CD14-positive monocyte (primary cell): ENCODE data around the gene SKIDA1. TPM values are rescaled to one million over a fixed set of nuclear protein-coding genes. Genes with fewer than 3 reads are reported as not detected.

Experiments
- DNase-seq, 3 donors: peaks; one replicate each; pipeline ENCODE4 v3.0.0-alpha.2; 2011 to 2022
- H2AFZ ChIP-seq: 2 replicates; pipeline ENCODE4 v1.6.0; 2012; ENCODE audit warnings: mild to moderate bottlenecking, low read depth, low read length, inconsistent platforms; ENCODE audit not compliant: insufficient read depth, poor library complexity, severe bottlenecking
- H3K27ac ChIP-seq, 2 donors: 1 replicate in 1 of 2; 2 replicates in 1 of 2; pipeline ENCODE4 v1.5.1; 2012 to 2013; ENCODE audit warnings: low read length in 2 of 2, control low read depth in 1 of 2, inconsistent platforms in 1 of 2, low read depth in 1 of 2, mild to moderate bottlenecking in 1 of 2
- H3K27me3 ChIP-seq, 2 donors: one replicate each; pipeline versions ENCODE4 v1.6.0 to v1.6.1; 2011 to 2013; ENCODE audit warnings: low read length in 2 of 2; ENCODE audit not compliant: control insufficient read depth in 2 of 2, insufficient read depth in 2 of 2
- H3K36me3 ChIP-seq, 2 donors: replicated peaks in 1 of 2; 1 replicate in 1 of 2; 2 replicates in 1 of 2; pipeline versions ENCODE4 v1.5.1 to v1.6.1; 2012 to 2013; ENCODE audit warnings: low read length in 2 of 2, control low read depth in 1 of 2, inconsistent platforms in 1 of 2, mild to moderate bottlenecking in 1 of 2; ENCODE audit not compliant: insufficient read depth in 2 of 2, control insufficient read depth in 1 of 2
- H3K4me1 ChIP-seq, 2 donors: 1 replicate in 1 of 2; 2 replicates in 1 of 2; pipeline versions ENCODE4 v1.5.1 to v1.6.1; 2012 to 2013; ENCODE audit warnings: low read length in 2 of 2, control low read depth in 1 of 2, inconsistent platforms in 1 of 2, mild to moderate bottlenecking in 1 of 2, moderate library complexity in 1 of 2; ENCODE audit not compliant: insufficient read depth in 2 of 2, control insufficient read depth in 1 of 2
- H3K4me2 ChIP-seq: replicated peaks from 2 replicates; pipeline ENCODE3; 2012; ENCODE audit warnings: low read length, moderate library complexity, mild to moderate bottlenecking; ENCODE audit not compliant: poor library complexity, severe bottlenecking; ENCODE audit errors: extremely low read depth
- H3K4me3 ChIP-seq, 3 experiments: fragments of 200-600 bp in 1 of 3; sonication (generic) in 1 of 3; replicated peaks in 1 of 3; 1 replicate in 2 of 3; 2 replicates in 1 of 3; pipeline ENCODE4 v1.5.1; 2011 to 2013; ENCODE audit warnings: low read length in 3 of 3, mild to moderate bottlenecking in 3 of 3, control low read depth in 2 of 3, low read depth in 2 of 3, inconsistent platforms in 1 of 3, moderate library complexity in 1 of 3
- H3K79me2 ChIP-seq: 2 replicates; pipeline ENCODE4 v1.6.0; 2012; ENCODE audit warnings: mild to moderate bottlenecking, control low read depth, inconsistent platforms, low read length, moderate library complexity; ENCODE audit not compliant: insufficient read depth
- H3K9ac ChIP-seq: 2 replicates; pipeline ENCODE4 v1.6.0; 2017; ENCODE audit warnings: low read length, mild to moderate bottlenecking; ENCODE audit not compliant: insufficient read depth, poor library complexity, severe bottlenecking
- H3K9me3 ChIP-seq, 2 donors: replicated peaks in 1 of 2; 1 replicate in 1 of 2; 2 replicates in 1 of 2; pipeline versions ENCODE4 v1.5.1 to v1.6.1; 2012 to 2013; ENCODE audit warnings: low read length in 2 of 2, control low read depth in 1 of 2; ENCODE audit not compliant: control insufficient read depth in 1 of 2, insufficient read depth in 1 of 2
- H4K20me1 ChIP-seq: 2 replicates; pipeline ENCODE4 v1.6.0; 2012; ENCODE audit warnings: mild to moderate bottlenecking, low read length, control low read depth, moderate library complexity; ENCODE audit not compliant: insufficient read depth
- H3K27ac Mint-ChIP-seq, 7 donors: one replicate each; pipeline ENCODE4 v1.8.0; 2020; ENCODE audit warnings: mild to moderate bottlenecking in 7 of 7, mixed read lengths in 7 of 7, moderate library complexity in 6 of 7, inconsistent platforms in 2 of 7
- H3K27me3 Mint-ChIP-seq, 3 donors: one replicate each; pipeline ENCODE4 v1.8.0; 2021 to 2022; ENCODE audit warnings: low read depth in 3 of 3, mild to moderate bottlenecking in 3 of 3, mixed read lengths in 3 of 3, moderate library complexity in 3 of 3, inconsistent platforms in 1 of 3
- H3K36me3 Mint-ChIP-seq, 2 donors: one replicate each; pipeline ENCODE4 v1.8.0; 2020; ENCODE audit warnings: mixed read lengths in 2 of 2, inconsistent platforms in 1 of 2, mild to moderate bottlenecking in 1 of 2
- H3K4me1 Mint-ChIP-seq: one replicate; pipeline ENCODE4 v1.8.0; 2020; ENCODE audit warnings: mild to moderate bottlenecking, mixed read lengths
- H3K4me3 Mint-ChIP-seq, 2 donors: one replicate each; pipeline ENCODE4 v1.8.0; 2020; ENCODE audit warnings: mild to moderate bottlenecking in 2 of 2, mixed read lengths in 2 of 2, moderate library complexity in 1 of 2
- H3K9me3 Mint-ChIP-seq, 7 donors: one replicate each; pipeline ENCODE4 v1.8.0; 2020 to 2022; ENCODE audit warnings: mixed read lengths in 7 of 7, mild to moderate bottlenecking in 6 of 7, moderate library complexity in 6 of 7, inconsistent platforms in 2 of 7
- CTCF ChIP-seq: fragments of 200-600 bp; IDR thresholded peaks from one replicate; pipeline ENCODE4 v1.8.0; 2022; ENCODE audit warnings: antibody characterized with exemption, mild to moderate bottlenecking
- WGBS: methylation state at CpG from one replicate; pipeline ENCODE4 v1.1.5; 2013; ENCODE audit warnings: missing lambda C conversion rate; ENCODE audit not compliant: insufficient coverage; 5-methylcytosine and 5-hydroxymethylcytosine counted together
- intact Hi-C, 2 donors: fragments of 100-400 bp; cut with micrococcal nuclease; formaldehyde crosslinking; loops; one replicate each; pipeline versions ENCODE4 v1.15.0 to v1.15.1; 2023
- polyA plus RNA-seq, 3 donors: library from polyadenylated mRNA; depleted of rRNA in 1 of 3; unstranded in 2 of 3; stranded (reverse) in 1 of 3; fragments of 300-500 nt in 2 of 3; fragments of >200 nt in 1 of 3; fragmentation: Illumina TruSeq in 2 of 3; gene quantifications; 1 replicate in 2 of 3; 2 replicates in 1 of 3; pipeline ENCODE4 v1.2.3, GENCODE V29; 2012 to 2021

Gene SKIDA1
- polyA plus RNA-seq, 3 donors = 0.04 to 0.15 TPM; not detected in 1

GRCh38 chr10:21524131-21524525 lies 1.4 kb downstream of the SKIDA1 start:
- H3K27me3 Mint-ChIP-seq = peaks cover 14 to 23% (median 19%) of the 10 kb centered on the region in 3 donors
- H3K27me3 ChIP-seq = peaks cover 10 to 13% of the 10 kb centered on the region in 2 donors
- H3K4me1 ChIP-seq = peaks cover 24 to 50% of the 10 kb centered on the region in 2 donors
- H3K4me3 Mint-ChIP-seq = peak overlapping the region; percentile 97 to 98
- WGBS = no CpG with 5 or more reads among the region's 7 CpGs
- TF ChIP-seq CTCF = no peak
- H2AFZ ChIP-seq = peak overlapping the region; percentile 91
- H3K36me3 ChIP-seq = no peaks in the 10 kb centered on the region
- peaks cover 44% of the 10 kb centered on the region for H3K4me1 Mint-ChIP-seq
- peaks cover 0 to 4% (median 0%) of the 10 kb centered on the region in 7 donors for H3K9me3 Mint-ChIP-seq
- H3K27ac ChIP-seq = no peak overlapping the region
- H3K27ac Mint-ChIP-seq = peak overlapping the region in 1 of 7 donors; percentile 77
- peak overlapping the region; percentile 76 for H3K9ac ChIP-seq
- H4K20me1 ChIP-seq = no peaks in the 10 kb centered on the region
- intact Hi-C loops = no loop called here
- peaks cover 3 to 4% of the 10 kb centered on the region in 2 donors for H3K36me3 Mint-ChIP-seq
- H3K4me2 ChIP-seq = peak overlapping the region; percentile 99
- no peaks in the 10 kb centered on the region for H3K9me3 ChIP-seq
- peaks cover 5% of the 10 kb centered on the region for H3K79me2 ChIP-seq
- peak overlapping the region; percentile 62 to 92 (median 89) for H3K4me3 ChIP-seq
- DNase-seq = no peak

GRCh38 chr10:21523557-21524008 lies 1.9 kb downstream of the SKIDA1 start:
- TF ChIP-seq CTCF = no peak
- Histone ChIP-seq H3K79me2 (peaks cover 4% of the 10 kb centered on the region), H3K4me2 (no peak overlapping the region), H3K27me3 (peaks cover 16 to 18% of the 10 kb centered on the region in 2 donors), H3K9me3 (peaks cover 0 to 3% of the 10 kb centered on the region in 2 donors), H4K20me1 (no peaks in the 10 kb centered on the region), H3K4me3 (no peak overlapping the region), H3K36me3 (no peaks in the 10 kb centered on the region), H3K27ac (no peak overlapping the region), H3K4me1 (peaks cover 30 to 55% of the 10 kb centered on the region in 2 donors), H3K9ac (no peak overlapping the region), H2AFZ (no peak overlapping the region)
- Mint-ChIP-seq H3K27me3 (peaks cover 19 to 29% (median 25%) of the 10 kb centered on the region in 3 donors), H3K27ac (no peak overlapping the region), H3K4me3 (no peak overlapping the region), H3K36me3 (peaks cover 3 to 5% of the 10 kb centered on the region in 2 donors), H3K9me3 (peaks cover 0 to 4% (median 4%) of the 10 kb centered on the region in 7 donors), H3K4me1 (peaks cover 47% of the 10 kb centered on the region)
- no CpG with 5 or more reads among the region's 3 CpGs for WGBS
- intact Hi-C loops = no loop called here
- DNase-seq = no peak
